WERI-Rb-1 (cell line): Measurements from ENCODE around the gene ZNF84.

Experiments used
- DNase-seq: peaks from one replicate; pipeline ENCODE4 v3.0.0-alpha.2; 2020
- H3K27ac ChIP-seq: fragments of 250-450 bp; sonication (Bioruptor Pico); 2 replicates; pipeline ENCODE4 v1.5.1; 2020; ENCODE audit warnings: mild to moderate bottlenecking, moderate library complexity
- H3K27me3 ChIP-seq: fragments of 250-450 bp; sonication (Bioruptor Pico); 2 replicates; pipeline ENCODE4 v1.5.1; 2021; ENCODE audit warnings: mild to moderate bottlenecking, low read depth, moderate library complexity; ENCODE audit not compliant: insufficient read depth, severe bottlenecking
- H3K36me3 ChIP-seq: fragments of 250-450 bp; sonication (Bioruptor Pico); 2 replicates; pipeline ENCODE4 v1.5.1; 2020; ENCODE audit warnings: mild to moderate bottlenecking, moderate library complexity
- H3K4me3 ChIP-seq: 2 replicates; pipeline ENCODE4 v1.5.1; 2011; ENCODE audit warnings: low read depth, mild to moderate bottlenecking, control low read depth, low read length
- H3K9me3 ChIP-seq: fragments of 250-450 bp; sonication (Bioruptor Pico); 2 replicates; pipeline ENCODE4 v1.5.1; 2021; ENCODE audit warnings: mild to moderate bottlenecking, moderate library complexity; ENCODE audit not compliant: severe bottlenecking
- TF ChIP-seq, protein P1 (sequence below): IDR thresholded peaks from 2 replicates; pipeline ENCODE4 v1.5.1; 2011; ENCODE audit warnings: low read depth, mild to moderate bottlenecking, control low read depth, inconsistent platforms, low read length

The ZNF84 gene

DNA sequence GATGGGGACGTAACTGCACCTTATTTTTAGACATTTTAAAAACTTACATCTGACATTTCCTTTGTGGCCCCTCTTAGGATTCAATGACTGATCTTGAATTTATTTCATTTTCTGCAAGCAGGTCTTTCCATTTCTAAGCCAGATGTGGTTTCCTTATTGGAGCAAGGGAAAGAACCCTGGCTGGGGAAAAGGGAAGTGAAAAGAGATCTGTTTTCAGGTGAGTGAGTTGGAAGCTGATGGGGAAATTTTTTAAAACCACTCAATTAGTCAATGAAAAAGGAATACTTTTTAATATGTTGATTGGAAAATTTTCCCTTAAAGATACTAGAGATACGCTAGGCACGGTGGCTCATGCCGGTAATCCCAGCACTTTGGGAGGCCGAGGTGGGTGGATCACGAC lies 46.0 kb downstream of the ZNF84 start:
- no peak overlapping the region for H3K27ac ChIP-seq
- TF ChIP-seq, protein P1, sequence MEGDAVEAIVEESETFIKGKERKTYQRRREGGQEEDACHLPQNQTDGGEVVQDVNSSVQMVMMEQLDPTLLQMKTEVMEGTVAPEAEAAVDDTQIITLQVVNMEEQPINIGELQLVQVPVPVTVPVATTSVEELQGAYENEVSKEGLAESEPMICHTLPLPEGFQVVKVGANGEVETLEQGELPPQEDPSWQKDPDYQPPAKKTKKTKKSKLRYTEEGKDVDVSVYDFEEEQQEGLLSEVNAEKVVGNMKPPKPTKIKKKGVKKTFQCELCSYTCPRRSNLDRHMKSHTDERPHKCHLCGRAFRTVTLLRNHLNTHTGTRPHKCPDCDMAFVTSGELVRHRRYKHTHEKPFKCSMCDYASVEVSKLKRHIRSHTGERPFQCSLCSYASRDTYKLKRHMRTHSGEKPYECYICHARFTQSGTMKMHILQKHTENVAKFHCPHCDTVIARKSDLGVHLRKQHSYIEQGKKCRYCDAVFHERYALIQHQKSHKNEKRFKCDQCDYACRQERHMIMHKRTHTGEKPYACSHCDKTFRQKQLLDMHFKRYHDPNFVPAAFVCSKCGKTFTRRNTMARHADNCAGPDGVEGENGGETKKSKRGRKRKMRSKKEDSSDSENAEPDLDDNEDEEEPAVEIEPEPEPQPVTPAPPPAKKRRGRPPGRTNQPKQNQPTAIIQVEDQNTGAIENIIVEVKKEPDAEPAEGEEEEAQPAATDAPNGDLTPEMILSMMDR = no peak
- peaks cover 23% of the 10 kb centered on the region for H3K9me3 ChIP-seq
- peaks cover 69% of the 10 kb centered on the region for H3K36me3 ChIP-seq
- H3K4me3 ChIP-seq = no peak overlapping the region
- no peaks in the 10 kb centered on the region for H3K27me3 ChIP-seq
- no peak for DNase-seq

DNA sequence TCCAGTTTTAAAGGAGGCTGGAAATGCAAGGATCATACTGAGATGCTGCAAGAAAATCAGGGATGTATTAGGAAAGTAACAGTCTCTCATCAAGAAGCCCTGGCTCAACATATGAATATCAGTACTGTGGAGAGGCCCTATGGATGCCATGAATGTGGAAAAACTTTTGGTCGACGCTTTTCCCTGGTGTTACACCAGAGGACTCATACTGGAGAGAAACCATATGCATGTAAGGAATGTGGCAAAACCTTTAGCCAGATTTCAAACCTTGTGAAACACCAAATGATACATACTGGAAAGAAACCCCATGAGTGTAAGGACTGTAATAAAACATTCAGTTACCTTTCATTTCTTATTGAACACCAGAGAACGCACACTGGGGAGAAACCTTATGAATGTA lies 68.3 kb downstream of the ZNF84 start:
- no peaks in the 10 kb centered on the region for H3K27me3 ChIP-seq
- no peak overlapping the region for H3K27ac ChIP-seq
- DNase-seq = no peak
- H3K4me3 ChIP-seq = no peak overlapping the region
- H3K36me3 ChIP-seq = peaks cover 59% of the 10 kb centered on the region
- TF ChIP-seq, protein P1 = no peak
- peaks cover 48% of the 10 kb centered on the region for H3K9me3 ChIP-seq

GRCh38 chr12:133106253-133106652 lies 68.9 kb downstream of the ZNF84 start:
- Histone ChIP-seq H3K36me3 (peaks cover 53% of the 10 kb centered on the region), H3K27me3 (no peaks in the 10 kb centered on the region), H3K9me3 (peaks cover 45% of the 10 kb centered on the region), H3K27ac (no peak overlapping the region), H3K4me3 (no peak overlapping the region)
- DNase-seq = no peak
- TF ChIP-seq, protein P1 = no peak

GRCh38 chr12:133107121-133107520 lies 69.8 kb downstream of the ZNF84 start:
- Histone ChIP-seq H3K4me3 (no peak overlapping the region), H3K27ac (no peak overlapping the region), H3K36me3 (peaks cover 44% of the 10 kb centered on the region), H3K9me3 (peaks cover 41% of the 10 kb centered on the region), H3K27me3 (no peaks in the 10 kb centered on the region)
- TF ChIP-seq, protein P1 = no peak
- DNase-seq = no peak

DNA sequence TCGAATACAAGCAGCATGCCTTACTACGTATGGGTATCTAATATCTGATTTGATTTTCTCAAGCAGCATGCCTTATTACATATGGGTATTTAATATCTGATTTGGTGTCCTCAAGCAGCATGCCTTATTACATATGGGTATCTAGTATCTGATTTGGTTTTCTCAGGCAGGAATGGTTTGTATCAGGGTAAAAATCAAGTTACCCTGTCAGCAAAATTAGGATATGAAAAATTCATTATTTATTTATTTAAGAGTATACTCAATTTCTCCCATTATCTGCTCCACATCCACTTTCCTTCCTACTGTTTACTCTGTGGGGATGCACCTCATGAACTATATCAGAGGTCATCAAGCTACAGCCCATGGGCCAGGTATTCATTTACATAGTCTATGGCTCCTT lies 70.8 kb downstream of the ZNF84 start:
- peaks cover 41% of the 10 kb centered on the region for H3K36me3 ChIP-seq

More for the DNA sequence above, 70.8 kb downstream of the ZNF84 start:
- Histone ChIP-seq H3K9me3 (peaks cover 38% of the 10 kb centered on the region), H3K27ac (no peak overlapping the region), H3K27me3 (no peaks in the 10 kb centered on the region), H3K4me3 (no peak overlapping the region)
- DNase-seq = no peak
- TF ChIP-seq, protein P1 = no peak
